AG08395 (cell line): ENCODE results near the gene CDC34.

Source experiments
- DNase-seq: peaks from one replicate; pipeline ENCODE4 v3.0.0; 2012; ENCODE audit warnings: mixed read lengths, low spot score

The CDC34 gene

DNA sequence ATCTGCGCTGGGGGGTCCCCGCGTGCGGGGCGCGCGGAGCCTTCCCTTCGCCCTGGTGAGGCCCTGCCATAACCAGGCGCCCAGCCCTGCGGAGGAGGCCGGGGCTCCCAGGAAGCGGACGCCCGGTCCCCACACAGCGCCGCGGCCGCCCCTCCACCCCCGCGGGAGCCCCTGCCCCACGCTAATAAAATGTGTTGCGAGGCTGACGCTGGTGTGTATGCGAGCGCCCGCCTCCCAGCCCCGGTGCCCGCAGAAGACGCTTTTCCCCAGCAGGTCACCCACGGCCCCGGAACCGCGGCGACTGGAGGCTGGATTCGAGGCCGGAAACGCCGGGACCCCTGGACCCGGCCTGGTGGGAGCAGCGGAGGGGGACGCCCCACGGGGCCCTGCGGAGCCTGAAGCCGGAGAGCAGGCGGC lies 12.1 kb upstream of the CDC34 start:
- no peak for DNase-seq

DNA sequence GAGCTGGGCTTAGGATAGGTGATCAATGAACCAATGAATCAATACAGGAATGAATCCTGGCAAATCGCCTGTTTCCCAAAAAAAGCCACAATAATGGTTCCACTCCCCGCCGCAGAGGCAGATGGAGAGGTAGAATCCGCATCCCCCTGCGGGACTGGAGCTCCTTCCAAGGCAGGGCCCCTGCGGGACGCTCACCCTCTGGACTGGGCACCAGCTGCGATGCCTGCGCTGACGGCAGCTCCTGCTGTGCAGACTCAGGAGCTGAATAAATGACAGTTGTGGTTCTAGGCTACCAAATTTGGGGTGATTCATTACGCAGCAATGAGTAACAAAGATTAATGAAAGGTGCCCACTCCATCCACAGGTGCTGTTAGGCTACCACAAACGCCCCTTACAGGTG lies 8.8 kb upstream of the CDC34 start:
- DNase-seq = no peak

DNA sequence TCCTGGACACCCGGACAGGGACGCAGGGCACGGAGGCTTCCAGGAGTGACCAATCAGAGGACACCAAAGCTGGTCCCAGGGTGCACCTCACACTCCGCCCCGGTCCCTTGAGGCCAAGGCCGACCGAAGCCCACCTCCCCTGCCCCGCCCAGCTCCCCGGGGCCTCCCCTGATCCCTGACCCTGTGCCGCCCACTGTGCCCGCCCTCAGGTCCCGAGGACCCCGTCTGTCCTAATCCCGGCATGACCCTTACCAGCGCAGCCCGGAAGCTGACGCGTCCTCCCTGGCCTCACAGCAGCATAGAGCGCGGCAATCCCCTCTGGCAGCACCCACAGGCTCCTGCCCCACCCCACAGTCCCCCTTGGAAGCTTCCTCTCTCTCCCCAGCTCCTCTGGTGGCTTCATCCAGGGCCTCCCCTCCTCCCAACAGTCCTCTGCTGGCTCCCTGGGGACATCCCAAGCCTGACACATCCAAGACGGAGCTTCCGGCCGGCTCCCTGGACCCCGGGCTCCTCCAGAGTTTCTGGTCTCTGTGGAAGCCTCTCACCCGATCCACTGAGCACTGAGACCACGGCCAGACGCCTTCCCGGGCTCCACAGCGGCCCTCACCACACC lies 7.4 kb upstream of the CDC34 start:
- DNase-seq = peak; percentile 32

DNA sequence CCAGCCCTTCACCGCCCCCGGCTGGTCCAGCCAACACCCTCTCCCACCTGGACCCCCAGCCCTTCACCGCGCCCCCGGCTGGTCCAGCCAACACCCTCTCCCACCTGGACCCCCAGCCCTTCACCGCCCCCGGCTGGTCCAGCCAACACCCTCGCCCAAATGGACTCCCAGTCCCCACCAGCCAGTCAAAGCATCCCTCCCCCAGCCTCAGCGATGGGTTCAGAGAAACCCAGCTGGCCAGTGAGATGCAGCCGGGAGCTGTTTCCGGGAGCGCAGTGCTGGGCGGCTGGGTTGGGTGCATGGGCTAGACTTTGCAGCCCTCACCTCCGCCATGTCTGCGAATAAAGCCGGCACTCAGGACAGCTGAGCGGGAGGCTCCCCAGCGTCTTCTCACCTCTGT lies 6.5 kb upstream of the CDC34 start:
- no peak for DNase-seq

DNA sequence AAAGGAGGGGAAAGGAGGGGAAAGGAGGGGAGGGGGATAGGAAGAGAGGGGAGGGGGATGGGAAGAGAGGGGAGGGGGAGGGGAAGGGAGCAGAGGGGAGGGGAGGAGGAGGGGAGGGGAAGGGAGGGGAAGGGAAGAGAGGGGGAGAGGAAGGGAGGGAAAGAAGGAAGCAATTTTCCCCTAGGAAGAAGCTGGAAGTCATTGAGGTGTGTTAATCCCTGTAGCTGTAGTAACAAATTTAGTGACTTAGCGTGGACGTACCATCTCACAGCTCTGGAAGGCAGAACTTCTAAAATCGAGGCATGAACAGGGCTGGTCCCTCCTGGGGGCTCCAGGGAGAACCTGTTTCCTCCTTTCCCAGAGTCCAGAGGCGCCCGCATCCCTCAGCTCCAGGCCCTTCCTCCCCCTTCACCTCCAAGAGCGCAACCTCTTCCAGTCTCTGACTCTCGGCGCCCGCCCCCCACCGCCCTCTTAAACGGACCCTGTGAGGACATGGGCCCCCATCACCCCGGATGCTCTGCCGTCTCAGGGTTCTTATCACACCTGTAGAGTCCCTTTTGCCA lies 5.6 kb upstream of the CDC34 start:
- no peak for DNase-seq

- no peak for DNase-seq
These were observed 1.2 kb upstream of the CDC34 start for GRCh38 chr19:530134-531008.

GRCh38 chr19:531009-531752 lies 379 bp upstream of the CDC34 start:
- peak; percentile 100 for DNase-seq

DNA sequence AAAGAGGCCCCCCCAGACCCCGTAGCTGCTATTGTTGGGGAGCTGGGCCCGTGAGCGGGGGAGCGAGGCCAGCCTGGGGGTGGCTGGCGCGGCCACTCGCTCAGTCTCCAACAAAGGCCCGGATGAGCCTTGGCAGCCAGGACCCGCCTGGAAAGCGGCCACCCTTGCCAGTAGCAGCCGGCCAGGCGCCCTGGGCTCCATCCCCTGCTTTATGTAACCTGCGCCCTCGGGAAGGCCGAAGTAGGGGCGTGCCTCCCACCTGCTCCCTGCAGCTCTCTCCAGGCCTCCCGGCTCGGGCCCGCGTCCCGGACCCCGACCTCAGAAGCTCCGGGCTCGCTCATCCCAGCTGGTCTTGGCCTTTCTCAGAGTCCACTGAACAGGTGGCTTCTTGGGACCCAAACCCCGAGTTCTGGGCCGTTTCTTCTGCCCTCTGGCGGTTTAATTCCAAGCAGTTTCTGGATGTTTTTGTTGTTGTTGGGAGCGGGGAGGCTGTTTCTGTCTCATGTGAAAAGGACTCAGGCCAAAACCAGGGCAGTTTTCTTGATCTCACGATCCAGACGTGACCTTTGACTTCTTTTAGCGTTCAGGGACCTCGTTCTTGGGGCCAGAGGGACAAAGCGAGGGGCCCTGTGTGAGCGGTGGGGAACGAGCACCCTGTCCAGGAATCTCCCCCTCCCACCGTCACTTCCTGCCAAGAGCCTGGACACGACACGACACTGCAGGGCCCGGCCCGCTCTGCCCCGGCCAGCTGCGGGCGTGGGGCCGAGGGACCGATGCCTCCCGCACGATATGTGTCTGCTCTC lies 1.2 kb downstream of the CDC34 start:
- DNase-seq = peak; percentile 63

GRCh38 chr19:533364-534058 lies 2.0 kb downstream of the CDC34 start:
- no peak for DNase-seq

- no peak for DNase-seq
These were observed 2.5 kb downstream of the CDC34 start for GRCh38 chr19:534088-534487.

GRCh38 chr19:535017-535835 lies 3.7 kb downstream of the CDC34 start:
- no peak for DNase-seq

- no peak for DNase-seq
These were observed 4.7 kb downstream of the CDC34 start for GRCh38 chr19:536031-536880.

DNA sequence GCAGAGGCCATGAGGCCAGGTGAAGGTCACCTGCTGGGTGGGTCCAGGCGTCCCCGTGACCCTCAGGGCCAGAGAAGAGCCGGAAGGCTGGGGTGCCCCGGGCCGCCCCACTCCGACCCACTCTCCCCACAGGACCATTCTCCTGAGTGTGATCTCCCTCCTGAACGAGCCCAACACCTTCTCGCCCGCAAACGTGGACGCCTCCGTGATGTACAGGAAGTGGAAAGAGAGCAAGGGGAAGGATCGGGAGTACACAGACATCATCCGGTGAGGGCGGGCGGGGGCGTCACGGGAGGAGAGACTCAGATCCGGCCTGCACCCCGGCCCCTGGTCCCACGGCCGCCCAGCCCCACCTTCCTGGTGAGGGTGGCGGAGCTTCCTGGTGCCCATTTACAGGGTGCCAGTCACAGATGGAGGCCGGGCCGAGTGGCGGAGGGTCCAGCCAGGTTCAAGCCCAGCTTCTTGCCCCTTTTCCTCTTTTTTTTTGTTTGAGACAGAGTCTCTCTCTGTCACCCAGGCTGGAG lies 5.4 kb downstream of the CDC34 start:
- DNase-seq = no peak

DNA sequence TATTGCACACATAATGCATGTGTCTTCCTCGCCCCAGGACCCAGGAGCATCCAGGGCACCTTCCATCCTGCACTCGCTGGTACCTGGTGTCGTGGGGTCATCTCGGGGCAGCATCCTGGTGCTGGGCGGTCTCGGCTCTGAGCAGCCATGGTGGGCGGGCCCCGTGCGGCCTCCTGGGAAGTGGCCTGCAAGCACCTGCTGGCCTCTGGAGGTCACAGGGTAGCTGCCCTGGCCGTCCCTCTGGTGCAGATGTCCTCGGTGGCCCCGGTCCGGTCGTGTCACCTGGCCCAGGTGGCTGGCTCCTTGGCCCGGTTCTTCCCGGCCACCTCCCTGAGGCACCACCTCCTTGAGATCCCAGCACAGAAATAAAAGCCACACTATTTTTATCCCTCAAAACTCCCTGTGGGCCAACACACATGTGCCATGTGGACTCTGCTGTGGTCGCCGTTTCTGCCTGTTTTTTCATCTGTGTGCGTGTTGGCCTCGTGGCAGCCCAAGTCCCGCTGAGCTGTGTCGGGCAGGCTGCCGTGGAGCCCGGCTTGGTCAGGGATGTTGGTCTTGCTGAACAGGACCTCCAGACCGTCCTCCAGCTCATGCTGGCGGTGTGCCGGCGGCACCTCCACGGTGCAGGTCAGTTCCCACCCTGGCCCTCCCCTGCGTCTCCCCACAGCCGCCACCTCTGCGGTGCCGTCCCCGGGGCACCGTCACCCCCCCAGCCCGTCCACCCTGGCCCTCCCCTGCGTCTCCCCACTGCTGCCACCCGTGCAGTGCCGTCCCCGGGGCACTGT lies 7.3 kb downstream of the CDC34 start:
- DNase-seq = no peak

DNA sequence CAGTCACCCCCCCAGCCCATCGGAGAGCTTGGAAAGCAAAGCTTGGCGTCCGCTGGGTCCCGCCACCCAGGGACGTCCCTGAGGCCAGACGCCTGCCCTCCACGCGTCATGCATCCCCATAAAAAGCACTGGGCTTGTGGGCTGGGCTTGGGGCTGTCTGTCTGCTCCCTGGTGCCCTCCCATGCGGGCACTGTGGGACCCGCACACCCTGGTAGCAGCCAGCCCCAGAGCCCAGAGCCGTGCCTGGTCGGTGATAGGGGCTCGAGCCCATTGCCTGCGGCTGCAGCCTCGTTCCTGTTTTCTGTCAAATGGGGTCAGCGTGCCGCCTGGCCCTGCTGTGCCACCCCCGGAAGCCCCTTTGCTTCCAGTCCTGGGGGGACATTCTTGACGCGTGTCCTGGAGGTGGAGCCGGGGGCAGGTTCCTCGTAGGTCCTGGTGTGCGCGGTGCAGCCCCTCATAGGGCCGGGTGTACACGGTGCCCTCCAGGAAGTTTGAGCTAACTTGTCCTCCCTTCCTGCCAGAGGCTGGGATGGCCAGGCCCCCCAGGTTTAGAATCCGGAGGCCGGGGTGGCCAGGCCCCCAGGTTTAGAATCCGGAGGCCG lies 8.0 kb downstream of the CDC34 start:
- DNase-seq = no peak

GRCh38 chr19:540867-541637 lies 9.5 kb downstream of the CDC34 start:
- no peak for DNase-seq

GRCh38 chr19:541699-542098 lies 10.1 kb downstream of the CDC34 start:
- DNase-seq = no peak
